GM12873 (cell line): ENCODE results near the gene CCDC85C.

ENCODE experiments used
- CTCF ChIP-seq: IDR thresholded peaks from 2 replicates; pipeline ENCODE4 v1.5.1; 2012; ENCODE audit warnings: low read depth, mild to moderate bottlenecking, moderate library complexity, low read length, control low read depth; ENCODE audit not compliant: insufficient read depth; ENCODE audit errors: missing control alignments

CCDC85C gene

GRCh38 chr14:99571303-99571986, 32.6 kb downstream of the CCDC85C start:
- no peak for TF ChIP-seq CTCF

GRCh38 chr14:99570544-99571302, 33.3 kb downstream of the CCDC85C start:
- TF ChIP-seq CTCF: no peak

GRCh38 chr14:99569725-99570543, 34.1 kb downstream of the CCDC85C start:
- TF ChIP-seq CTCF: no peak

- no peak for TF ChIP-seq CTCF
Measured at GRCh38 chr14:99568567-99569560, 35.1 kb downstream of the CCDC85C start.

- TF ChIP-seq CTCF: no peak
Measured at GRCh38 chr14:99566390-99567354, 37.3 kb downstream of the CCDC85C start.

GRCh38 chr14:99566009-99566389, 38.0 kb downstream of the CCDC85C start:
- TF ChIP-seq CTCF: no peak
